ENCODE results near the gene ARHGEF11.

The ARHGEF11 gene

DNA sequence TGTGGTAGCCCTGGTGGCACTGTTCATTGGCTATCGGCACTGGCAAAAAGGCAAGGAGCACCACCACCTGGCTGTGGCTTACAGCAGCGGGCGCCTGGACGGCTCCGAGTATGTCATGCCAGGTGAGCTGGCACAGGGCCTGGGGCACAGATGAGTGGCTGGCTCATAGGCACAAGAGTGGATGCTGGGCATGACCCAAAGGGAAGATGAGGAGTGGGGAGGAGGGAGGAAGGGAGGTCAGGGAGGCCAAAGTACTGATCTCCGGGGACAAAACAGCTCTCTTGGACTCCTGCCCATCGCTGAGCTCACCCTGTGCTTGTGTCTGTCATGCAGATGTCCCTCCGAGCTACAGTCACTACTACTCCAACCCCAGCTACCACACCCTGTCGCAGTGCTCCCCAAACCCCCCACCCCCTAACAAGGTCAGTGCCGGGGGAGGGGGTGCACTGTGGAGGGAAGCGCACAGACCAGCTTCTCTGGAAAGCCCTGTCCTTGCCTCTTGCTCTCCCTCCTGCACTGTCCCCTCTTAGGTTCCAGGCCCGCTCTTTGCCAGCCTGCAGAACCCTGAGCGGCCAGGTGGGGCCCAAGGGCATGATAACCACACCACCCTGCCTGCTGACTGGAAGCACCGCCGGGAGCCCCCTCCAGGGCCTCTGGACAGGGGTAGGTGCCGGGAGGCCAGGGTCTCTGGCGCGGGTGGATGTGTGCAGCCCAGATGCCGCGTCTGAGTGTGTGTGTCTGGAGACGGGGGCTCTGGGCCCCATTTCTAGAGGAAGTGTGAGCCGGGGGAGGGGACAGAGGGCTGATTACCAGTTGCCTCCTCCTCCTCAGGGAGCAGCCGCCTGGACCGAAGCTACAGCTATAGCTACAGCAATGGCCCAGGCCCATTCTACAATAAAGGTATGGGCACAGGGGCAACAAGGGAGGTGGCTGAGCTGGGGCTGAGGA lies 132.4 kb downstream of the ARHGEF11 start:
- TF ChIP-seq ZFX (IDR thresholded peaks at IDR 0.05; ENCODE audit: borderline replicate concordance): no peak
- TF ChIP-seq CTCF (IDR thresholded peaks at IDR 0.05): no peak
- H3K27ac ChIP-seq: no peak overlapping the region

DNA sequence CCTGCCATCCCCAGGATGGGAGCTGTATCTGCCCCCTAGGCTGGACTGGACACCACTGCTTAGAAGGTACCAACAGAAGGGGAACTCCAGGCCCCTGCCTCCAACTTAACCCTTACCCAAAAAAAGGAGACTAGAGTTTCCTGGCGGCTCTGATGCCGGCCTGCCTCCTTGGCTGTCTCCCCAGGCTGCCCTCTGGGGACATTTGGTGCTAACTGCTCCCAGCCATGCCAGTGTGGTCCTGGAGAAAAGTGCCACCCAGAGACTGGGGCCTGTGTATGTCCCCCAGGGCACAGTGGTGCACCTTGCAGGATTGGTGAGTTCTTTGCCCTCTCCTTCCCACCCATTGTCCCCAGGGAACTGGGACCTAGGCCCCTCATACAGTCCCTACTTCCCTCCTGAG lies 133.2 kb downstream of the ARHGEF11 start:
- H3K27ac ChIP-seq: no peak overlapping the region
- no peak for TF ChIP-seq CTCF (IDR thresholded peaks at IDR 0.05)
- TF ChIP-seq ZFX (IDR thresholded peaks at IDR 0.05; ENCODE audit: borderline replicate concordance): no peak

DNA sequence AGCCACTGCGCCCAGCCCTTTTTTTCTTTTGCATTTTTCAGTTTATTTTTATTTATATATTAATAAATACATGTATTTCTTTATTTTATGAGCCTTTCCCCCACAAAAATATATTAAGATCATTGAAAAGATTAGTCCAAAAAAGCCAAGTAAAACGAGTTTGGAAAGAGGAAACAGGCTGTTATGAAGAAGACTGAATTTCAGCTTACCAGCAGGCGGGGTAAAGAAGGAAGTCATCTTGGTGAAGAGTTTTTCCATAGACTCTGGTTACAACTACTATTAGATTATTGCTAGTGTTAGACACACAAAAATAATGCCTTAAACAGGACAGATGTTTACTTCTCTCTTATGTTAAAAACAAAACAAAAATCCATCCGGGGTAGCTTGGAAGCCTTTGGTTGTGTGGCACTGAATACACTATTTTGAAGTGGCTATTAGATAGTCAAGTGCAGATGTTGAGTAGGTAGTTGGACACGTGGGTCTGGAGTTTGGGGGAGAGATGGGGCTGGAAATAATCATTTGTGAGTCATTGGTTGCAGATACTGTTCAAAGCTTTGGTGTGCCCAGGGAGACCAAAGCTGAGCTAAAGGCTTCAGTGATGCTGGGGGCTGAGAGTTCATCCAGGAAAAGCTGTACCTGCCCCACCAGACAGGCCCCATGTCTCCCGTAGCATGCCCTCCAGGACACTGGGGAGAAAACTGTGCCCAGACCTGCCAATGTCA lies 133.8 kb downstream of the ARHGEF11 start:
- no peak overlapping the region for H3K27ac ChIP-seq
- no peak for TF ChIP-seq CTCF (IDR thresholded peaks at IDR 0.05)
- no peak for TF ChIP-seq ZFX (IDR thresholded peaks at IDR 0.05; ENCODE audit: borderline replicate concordance)

- TF ChIP-seq CTCF (IDR thresholded peaks at IDR 0.05): peak; percentile 99
- no peak for TF ChIP-seq ZFX (IDR thresholded peaks at IDR 0.05; ENCODE audit: borderline replicate concordance)
- no peak overlapping the region for H3K27ac ChIP-seq
Measured at GRCh38 chr1:156910309-156910782, 135.2 kb downstream of the ARHGEF11 start.

DNA sequence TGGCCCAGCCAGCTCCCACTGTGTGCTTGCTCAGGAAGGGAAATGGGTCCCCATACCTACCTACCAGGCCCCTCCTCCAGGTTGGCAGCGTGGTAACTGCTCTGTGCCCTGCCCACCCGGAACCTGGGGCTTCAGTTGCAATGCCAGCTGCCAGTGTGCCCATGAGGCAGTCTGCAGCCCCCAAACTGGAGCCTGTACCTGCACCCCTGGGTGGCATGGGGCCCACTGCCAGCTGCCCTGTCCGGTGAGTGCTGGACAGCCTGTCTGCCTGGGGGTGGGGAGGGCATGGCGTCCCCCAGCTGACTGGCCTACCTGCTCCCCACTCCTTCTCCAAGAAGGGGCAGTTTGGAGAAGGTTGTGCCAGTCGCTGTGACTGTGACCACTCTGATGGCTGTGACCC lies 135.9 kb downstream of the ARHGEF11 start:
- no peak overlapping the region for H3K27ac ChIP-seq
- TF ChIP-seq ZFX (IDR thresholded peaks at IDR 0.05; ENCODE audit: borderline replicate concordance): no peak
- TF ChIP-seq CTCF (IDR thresholded peaks at IDR 0.05): no peak

DNA sequence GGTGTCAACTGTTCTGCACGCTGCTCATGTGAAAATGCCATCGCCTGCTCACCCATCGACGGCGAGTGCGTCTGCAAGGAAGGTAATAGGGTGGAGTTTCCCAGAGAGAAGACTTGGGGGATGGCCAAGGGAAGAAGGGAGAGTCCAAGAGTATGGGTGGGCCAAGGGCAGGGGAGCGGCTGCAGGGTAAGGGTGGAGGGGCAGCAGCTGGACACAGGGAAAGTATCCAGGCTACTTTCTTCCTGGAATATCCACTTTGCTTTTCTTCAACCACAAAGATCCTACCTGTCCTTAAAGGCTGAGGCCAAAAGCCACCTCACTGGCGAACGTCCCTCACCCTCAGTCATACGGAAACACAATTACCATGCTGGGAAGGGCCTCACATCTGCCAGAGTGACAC lies 136.6 kb downstream of the ARHGEF11 start:
- H3K27ac ChIP-seq: no peak overlapping the region
- TF ChIP-seq CTCF (IDR thresholded peaks at IDR 0.05) (no peak), ZFX (IDR thresholded peaks at IDR 0.05; ENCODE audit: borderline replicate concordance) (no peak)

DNA sequence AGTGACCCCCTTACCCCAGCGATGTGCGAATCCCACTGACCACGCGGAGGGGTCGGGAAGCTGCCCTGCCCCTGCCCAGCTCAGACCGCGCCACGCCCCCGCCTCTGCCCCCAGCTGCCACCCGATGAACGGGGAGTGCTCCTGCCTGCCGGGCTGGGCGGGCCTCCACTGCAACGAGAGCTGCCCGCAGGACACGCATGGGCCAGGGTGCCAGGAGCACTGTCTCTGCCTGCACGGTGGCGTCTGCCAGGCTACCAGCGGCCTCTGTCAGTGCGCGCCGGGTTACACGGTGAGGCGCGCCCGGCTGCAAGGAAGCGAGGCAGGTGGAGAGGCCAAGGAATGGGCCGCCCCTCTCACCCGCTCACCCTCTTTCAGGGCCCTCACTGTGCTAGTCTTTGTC lies 137.0 kb downstream of the ARHGEF11 start:
- TF ChIP-seq CTCF (IDR thresholded peaks at IDR 0.05): no peak
- no peak for TF ChIP-seq ZFX (IDR thresholded peaks at IDR 0.05; ENCODE audit: borderline replicate concordance)
- no peak overlapping the region for H3K27ac ChIP-seq

Measured in 22Rv1 (cell line).